HL-60/S4 treated with phorbol 12-myristate 13-acetate at 8.2 ng/mL for 4 days and 3 days (cell line): ENCODE results near the gene TRIM59.
"Not testable (repeated sequence)": the region's sequence is repeated elsewhere in the genome, so short reads cannot be mapped to it uniquely, and the experiment has no call there.

Source experiments
- in situ Hi-C: fragments of 300-500 bp; cut with MboI; formaldehyde crosslinking; loops from 2 replicates; pipeline ENCODE4 v1.15.0; 2022; ENCODE audit warnings: low sequenced_read_pairs

The TRIM59 gene

GRCh38 chr3:160458151-160458550 is 8.6 kb upstream of the TRIM59 start:
- in situ Hi-C loops, result no loop called here

GRCh38 chr3:160455846-160456245 is 6.3 kb upstream of the TRIM59 start:
- in situ Hi-C loops, result no loop called here

- in situ Hi-C loops, result no loop called here
Measured at GRCh38 chr3:160454995-160455394, 5.4 kb upstream of the TRIM59 start.

- in situ Hi-C loops, result not testable (repeated sequence)
Measured at GRCh38 chr3:160452251-160452650, 2.7 kb upstream of the TRIM59 start.

- in situ Hi-C loops, result no loop called here
Measured at GRCh38 chr3:160451602-160452001, 2.0 kb upstream of the TRIM59 start.

GRCh38 chr3:160450846-160451245 is 1.3 kb upstream of the TRIM59 start:
- in situ Hi-C loops, result no loop called here

GRCh38 chr3:160448845-160449635 is 546 bp downstream of the TRIM59 start:
- in situ Hi-C loops, result no loop called here

GRCh38 chr3:160447544-160447943 is 2.0 kb downstream of the TRIM59 start:
- in situ Hi-C loops, result no loop called here

GRCh38 chr3:160446522-160447056 is 3.0 kb downstream of the TRIM59 start:
- in situ Hi-C loops, result no loop called here

GRCh38 chr3:160445854-160446253 is 3.7 kb downstream of the TRIM59 start:
- in situ Hi-C loops, result no loop called here

GRCh38 chr3:160444411-160444810 is 5.2 kb downstream of the TRIM59 start:
- in situ Hi-C loops, result no loop called here

- in situ Hi-C loops, result no loop called here
Measured at GRCh38 chr3:160440687-160441086, 8.9 kb downstream of the TRIM59 start.

GRCh38 chr3:160437083-160437455 is 12.5 kb downstream of the TRIM59 start:
- in situ Hi-C loops, result no loop called here

GRCh38 chr3:160435747-160436146 is 13.8 kb downstream of the TRIM59 start:
- in situ Hi-C loops, result no loop called here

- in situ Hi-C loops, result no loop called here
Measured at GRCh38 chr3:160435095-160435494, 14.5 kb downstream of the TRIM59 start.

- in situ Hi-C loops, result no loop called here
Measured at GRCh38 chr3:160434071-160434470, 15.5 kb downstream of the TRIM59 start.

GRCh38 chr3:160427832-160428424 is 21.7 kb downstream of the TRIM59 start:
- in situ Hi-C loops, result no loop called here

- in situ Hi-C loops, result loop anchor here (10.0 kb wide), 1 partner anchor 383 kb away; no protein-coding TSS in a partner anchor
Measured at GRCh38 chr3:160417311-160417710, 32.3 kb downstream of the TRIM59 start.

- in situ Hi-C loops, result loop anchor here (10.0 kb wide), 1 partner anchor 379 kb away; no protein-coding TSS in a partner anchor
Measured at GRCh38 chr3:160413613-160414248, 35.9 kb downstream of the TRIM59 start.

- in situ Hi-C loops, result loop anchor here (10.0 kb wide), 1 partner anchor 378 kb away; no protein-coding TSS in a partner anchor
Measured at GRCh38 chr3:160412477-160412876, 37.1 kb downstream of the TRIM59 start.

GRCh38 chr3:160409812-160410610 is 39.6 kb downstream of the TRIM59 start:
- in situ Hi-C loops, result loop anchor here (10.0 kb wide), 1 partner anchor 375 kb away; no protein-coding TSS in a partner anchor
